Lower lobe of right lung (tissue), 2 donors: ENCODE measurements around the gene NBEAL2. TPM values are rescaled to one million over a fixed set of nuclear protein-coding genes. Genes with fewer than 3 reads are reported as not detected.

Experiments used
- ATAC-seq, 2 donors: fragments of 200-7000 bp; cut with Tn5 transposase; one replicate each; pipeline ENCODE4 v1.9.1; 2020 to 2022; ENCODE audit warnings: mild to moderate bottlenecking in 2 of 2, moderate library complexity in 2 of 2
- DNase-seq: peaks from one replicate; pipeline ENCODE4 v3.0.0-alpha.2; 2020
- H3K27ac ChIP-seq: fragments of 200-600 bp; one replicate; pipeline ENCODE4 v1.8.0; 2022
- H3K27me3 ChIP-seq: fragments of 200-600 bp; one replicate; pipeline ENCODE4 v1.8.0; 2022; ENCODE audit warnings: low read depth
- H3K36me3 ChIP-seq: fragments of 200-600 bp; one replicate; pipeline ENCODE4 v1.8.0; 2022; ENCODE audit warnings: mild to moderate bottlenecking
- H3K4me1 ChIP-seq: fragments of 200-600 bp; one replicate; pipeline ENCODE4 v1.8.0; 2022
- H3K4me3 ChIP-seq: fragments of 200-600 bp; one replicate; pipeline ENCODE4 v1.8.0; 2022; ENCODE audit warnings: mild to moderate bottlenecking
- H3K9me3 ChIP-seq: fragments of 200-600 bp; one replicate; pipeline ENCODE4 v1.8.0; 2022
- CTCF ChIP-seq: fragments of 200-600 bp; IDR thresholded peaks from one replicate; pipeline ENCODE4 v1.8.0; 2022; ENCODE audit warnings: antibody characterized with exemption, mild to moderate bottlenecking
- intact Hi-C: fragments of 100-400 bp; cut with DNase I; formaldehyde crosslinking; loops from one replicate; pipeline ENCODE4 v1.11.0; 2022
- total RNA-seq: library from RNA; stranded (reverse); fragmentation: NEBNext Ultra II Directional; extraction: Animal tissue kit (Norgen Biotek cat#: 25700); gene quantifications from one replicate; pipeline ENCODE4 v1.2.1, GENCODE V29; 2021
- donor health status: DM: no; HTN: yes; CAD: no; lungs with severe emphysema.

NBEAL2 gene
- total RNA-seq, 1 donor from 2014 or later = 97.0 TPM

- H3K27ac ChIP-seq = peak overlapping the region; percentile 72
- no peak for TF ChIP-seq CTCF
- H3K9me3 ChIP-seq = no peaks in the 10 kb centered on the region
- no peaks in the 10 kb centered on the region for H3K27me3 ChIP-seq
- intact Hi-C loops = no loop called here
- peak; percentile 24 for DNase-seq
- H3K4me1 ChIP-seq = peaks cover 83% of the 10 kb centered on the region
- peak overlapping the region; percentile 27 for H3K4me3 ChIP-seq
- ATAC-seq = no peak
- H3K36me3 ChIP-seq = peaks cover 31% of the 10 kb centered on the region
Observed at GRCh38 chr3:46942481-46943236, 36.8 kb upstream of the NBEAL2 start.

GRCh38 chr3:46943237-46944187 lies 36.0 kb upstream of the NBEAL2 start:
- Histone ChIP-seq H3K9me3 (no peaks in the 10 kb centered on the region), H3K4me3 (peak overlapping the region; percentile 27), H3K27me3 (no peaks in the 10 kb centered on the region), H3K4me1 (peaks cover 84% of the 10 kb centered on the region), H3K27ac (peak overlapping the region; percentile 72), H3K36me3 (peaks cover 22% of the 10 kb centered on the region)
- DNase-seq (peak; percentile 64), ATAC-seq (peak; percentile 56 to 77)
- intact Hi-C loops = no loop called here
- TF ChIP-seq CTCF = no peak

- H3K9me3 ChIP-seq = no peaks in the 10 kb centered on the region
- peak overlapping the region; percentile 72 for H3K27ac ChIP-seq
- H3K4me1 ChIP-seq = peaks cover 84% of the 10 kb centered on the region
- intact Hi-C loops = no loop called here
- H3K4me3 ChIP-seq = no peak overlapping the region
- ATAC-seq = peak; percentile 1 to 29
- DNase-seq = peak; percentile 54
- no peak for TF ChIP-seq CTCF
- peaks cover 18% of the 10 kb centered on the region for H3K36me3 ChIP-seq
- no peaks in the 10 kb centered on the region for H3K27me3 ChIP-seq
Observed at GRCh38 chr3:46944191-46944590, 35.3 kb upstream of the NBEAL2 start.

GRCh38 chr3:46946416-46946815 lies 33.0 kb upstream of the NBEAL2 start:
- ATAC-seq = no peak
- Histone ChIP-seq H3K36me3 (no peaks in the 10 kb centered on the region), H3K27me3 (no peaks in the 10 kb centered on the region), H3K4me3 (no peak overlapping the region), H3K9me3 (no peaks in the 10 kb centered on the region), H3K4me1 (peaks cover 95% of the 10 kb centered on the region), H3K27ac (peak overlapping the region; percentile 85)
- DNase-seq = peak; percentile 48
- intact Hi-C loops = no loop called here
- no peak for TF ChIP-seq CTCF

- Histone ChIP-seq H3K27me3 (no peaks in the 10 kb centered on the region), H3K4me1 (peaks cover 94% of the 10 kb centered on the region), H3K9me3 (no peaks in the 10 kb centered on the region), H3K4me3 (peak overlapping the region; percentile 9), H3K36me3 (no peaks in the 10 kb centered on the region), H3K27ac (peak overlapping the region; percentile 85)
- ATAC-seq (peak; percentile 32), DNase-seq (peak; percentile 60)
- TF ChIP-seq CTCF = no peak
- intact Hi-C loops = no loop called here
Observed at GRCh38 chr3:46946856-46947545, 32.5 kb upstream of the NBEAL2 start.
